WTC11 (cell line): ENCODE measurements around the gene JAZF1. TPM values are rescaled to one million over a fixed set of nuclear protein-coding genes. Genes with fewer than 3 reads are reported as not detected.

Source experiments
- ATAC-seq: fragments of 200-7000 bp; cut with Tn5 transposase; 2 replicates; pipeline ENCODE4 v1.10.0; 2021; ENCODE audit warnings: mild to moderate bottlenecking, moderate library complexity
- CTCF ChIA-PET: fragments of 300-600 bp; sonication (Branson Sonifier 250); formaldehyde crosslinking; loops from one replicate; lab custom pipeline; 2021; ENCODE audit warnings: antibody characterized with exemption; lab: Charles Lee
- POLR2A ChIA-PET: fragments of 350-600 bp; sonication (Branson Sonifier 250); formaldehyde crosslinking; loops from one replicate; lab custom pipeline; 2021; ENCODE audit warnings: antibody characterized with exemption; lab: Charles Lee
- DNase-seq: peaks from one replicate; pipeline ENCODE4 v3.0.0; 2021; ENCODE audit warnings: low spot score
- H3K27ac Mint-ChIP-seq: 2 replicates; pipeline ENCODE4 v1.8.0; 2021; ENCODE audit warnings: mixed read lengths
- H3K27me3 Mint-ChIP-seq: 2 replicates; pipeline ENCODE4 v1.8.0; 2021; ENCODE audit warnings: low read depth, mild to moderate bottlenecking, moderate library complexity, mixed read lengths
- H3K36me3 Mint-ChIP-seq: 2 replicates; pipeline ENCODE4 v1.8.0; 2021; ENCODE audit warnings: mixed read lengths
- H3K4me1 Mint-ChIP-seq: 2 replicates; pipeline ENCODE4 v1.8.0; 2022; ENCODE audit warnings: mixed read lengths
- H3K4me3 Mint-ChIP-seq: 2 replicates; pipeline ENCODE4 v1.8.0; 2021; ENCODE audit warnings: mild to moderate bottlenecking, moderate library complexity, mixed read lengths
- H3K9me3 Mint-ChIP-seq: 2 replicates; pipeline ENCODE4 v1.8.0; 2021; ENCODE audit warnings: mixed read lengths
- CBFB ChIP-seq: sonication (generic); formaldehyde crosslinking; IDR thresholded peaks from 2 replicates; pipeline ENCODE4 v1.8.1; 2022; ENCODE audit warnings: mild to moderate bottlenecking, low read depth, missing genetic modification reagents
- FOXK1 ChIP-seq: sonication (generic); formaldehyde crosslinking; IDR thresholded peaks from 2 replicates; pipeline ENCODE4 v1.8.0; 2022; ENCODE audit warnings: mild to moderate bottlenecking, moderate library complexity, missing genetic modification reagents
- FOXP1 ChIP-seq: sonication (generic); formaldehyde crosslinking; IDR thresholded peaks from 2 replicates; pipeline ENCODE4 v1.8.0; 2022; ENCODE audit warnings: missing genetic modification reagents, mild to moderate bottlenecking, moderate library complexity, borderline replicate concordance
- GTF2I ChIP-seq: fragments of 250-450 bp; sonication (Bioruptor Pico); conservative IDR thresholded peaks from 2 replicates; pipeline ENCODE4 v1.4.0; 2021; ENCODE audit warnings: mild to moderate bottlenecking
- JUN ChIP-seq: sonication (generic); formaldehyde crosslinking; IDR thresholded peaks from 2 replicates; pipeline ENCODE4 v1.8.0; 2023; ENCODE audit warnings: mild to moderate bottlenecking, missing genetic modification reagents
- MAX ChIP-seq: sonication (generic); formaldehyde crosslinking; IDR thresholded peaks from 2 replicates; pipeline ENCODE4 v1.8.0; 2022; ENCODE audit warnings: mild to moderate bottlenecking, missing genetic modification reagents
- MXD4 ChIP-seq: fragments of 250-450 bp; sonication (Bioruptor Pico); IDR thresholded peaks from 2 replicates; pipeline ENCODE4 v1.8.0; 2021; ENCODE audit warnings: mild to moderate bottlenecking, moderate library complexity, borderline replicate concordance
- NFATC4 ChIP-seq: fragments of 250-450 bp; sonication (Bioruptor Pico); IDR thresholded peaks from 2 replicates; pipeline ENCODE4 v1.9.0; 2021; ENCODE audit warnings: mild to moderate bottlenecking
- PRRX2 ChIP-seq: fragments of 250-450 bp; sonication (Bioruptor Pico); IDR thresholded peaks from 2 replicates; pipeline ENCODE4 v1.8.0; 2021; ENCODE audit warnings: mild to moderate bottlenecking
- SMAD3 ChIP-seq: sonication (generic); formaldehyde crosslinking; IDR thresholded peaks from 2 replicates; pipeline ENCODE4 v1.8.0; 2022; ENCODE audit warnings: missing genetic modification reagents, mild to moderate bottlenecking, borderline replicate concordance
- SMAD4 ChIP-seq: sonication (generic); formaldehyde crosslinking; IDR thresholded peaks from 2 replicates; pipeline ENCODE4 v1.8.0; 2022; ENCODE audit warnings: mild to moderate bottlenecking, missing genetic modification reagents
- SP1 ChIP-seq: sonication (generic); formaldehyde crosslinking; conservative IDR thresholded peaks from 2 replicates; pipeline ENCODE4 v1.8.1; 2022; ENCODE audit warnings: missing genetic modification reagents
- TEAD1 ChIP-seq: sonication (generic); formaldehyde crosslinking; IDR thresholded peaks from 2 replicates; pipeline ENCODE4 v1.8.0; 2022; ENCODE audit warnings: mild to moderate bottlenecking, missing genetic modification reagents
- USF1 ChIP-seq: sonication (generic); formaldehyde crosslinking; IDR thresholded peaks from 2 replicates; pipeline ENCODE4 v1.8.0; 2022; ENCODE audit warnings: mild to moderate bottlenecking, missing genetic modification reagents
- ZBTB21 ChIP-seq: sonication (generic); formaldehyde crosslinking; IDR thresholded peaks from 2 replicates; pipeline ENCODE4 v1.8.1; 2023; ENCODE audit warnings: mild to moderate bottlenecking, missing genetic modification reagents, borderline replicate concordance
- ZNF281 ChIP-seq: sonication (generic); formaldehyde crosslinking; IDR thresholded peaks from 2 replicates; pipeline ENCODE4 v1.8.0; 2023; ENCODE audit warnings: mild to moderate bottlenecking, missing genetic modification reagents
- ZNF671 ChIP-seq: fragments of 250-450 bp; sonication (Bioruptor Pico); IDR thresholded peaks from 2 replicates; pipeline ENCODE4 v1.8.0; 2021; ENCODE audit warnings: mild to moderate bottlenecking
- total RNA-seq: library from RNA; stranded (reverse); gene quantifications from 3 replicates; pipeline ENCODE4 v1.2.3, GENCODE V29; 2021
- TF ChIP-seq, protein P1 (sequence below): sonication (generic); formaldehyde crosslinking; IDR thresholded peaks from 2 replicates; pipeline ENCODE4 v1.8.0; 2022; ENCODE audit warnings: missing genetic modification reagents
- TF ChIP-seq, protein P2 (sequence below): sonication (generic); formaldehyde crosslinking; IDR thresholded peaks from 2 replicates; pipeline ENCODE4 v1.8.1; 2023; ENCODE audit warnings: mild to moderate bottlenecking, missing genetic modification reagents, moderate library complexity
- TF ChIP-seq, protein P3 (sequence below): sonication (generic); formaldehyde crosslinking; IDR thresholded peaks from 2 replicates; pipeline ENCODE4 v1.8.1; 2023; ENCODE audit warnings: mild to moderate bottlenecking, missing genetic modification reagents
- TF ChIP-seq, protein P4 (sequence below): sonication (generic); formaldehyde crosslinking; conservative IDR thresholded peaks from 2 replicates; pipeline ENCODE4 v1.8.1; 2022; ENCODE audit warnings: mild to moderate bottlenecking, missing genetic modification reagents
- TF ChIP-seq, protein P5 (sequence below): sonication (generic); formaldehyde crosslinking; IDR thresholded peaks from 2 replicates; pipeline ENCODE4 v1.8.1; 2022; ENCODE audit warnings: mild to moderate bottlenecking, missing genetic modification reagents, moderate library complexity, borderline replicate concordance
- TF ChIP-seq, protein P6 (sequence below): sonication (generic); formaldehyde crosslinking; IDR thresholded peaks from 2 replicates; pipeline ENCODE4 v1.8.0; 2023; ENCODE audit warnings: missing genetic modification reagents
- TF ChIP-seq, protein P7 (sequence below): sonication (generic); formaldehyde crosslinking; IDR thresholded peaks from 2 replicates; pipeline ENCODE4 v1.8.1; 2023; ENCODE audit warnings: mild to moderate bottlenecking, moderate library complexity, missing genetic modification reagents

Gene JAZF1
- total RNA-seq, 1 experiment from 2014 or later, result 19.0 TPM

DNA sequence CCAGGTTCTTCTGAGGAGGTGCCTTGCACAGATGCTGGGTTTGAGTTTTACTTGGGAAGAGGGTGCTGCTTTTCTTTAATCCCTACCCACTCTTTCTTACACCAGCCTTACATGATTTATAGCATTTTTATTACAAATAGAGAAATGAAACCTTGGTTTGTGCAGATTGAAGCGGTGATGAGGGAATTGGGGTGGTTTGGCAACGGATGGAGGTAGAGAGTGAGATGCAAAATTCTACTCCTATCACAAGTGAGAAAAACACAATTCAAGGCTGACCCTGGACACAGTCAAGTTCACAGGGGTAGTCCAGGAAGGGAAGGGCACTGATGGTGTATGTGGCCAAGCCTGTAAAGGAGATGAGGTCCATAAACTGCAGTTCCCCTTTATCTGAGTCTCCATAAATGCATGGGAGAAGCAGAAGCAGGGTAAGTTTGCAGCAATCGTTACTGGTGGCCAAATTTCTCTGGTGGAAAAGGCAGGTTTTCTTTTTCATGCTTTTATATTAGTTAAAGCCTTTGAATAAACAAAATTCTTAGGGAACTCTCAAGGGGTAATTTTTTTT lies 214.3 kb downstream of the JAZF1 start (continued):
- TF ChIP-seq, protein P1, sequence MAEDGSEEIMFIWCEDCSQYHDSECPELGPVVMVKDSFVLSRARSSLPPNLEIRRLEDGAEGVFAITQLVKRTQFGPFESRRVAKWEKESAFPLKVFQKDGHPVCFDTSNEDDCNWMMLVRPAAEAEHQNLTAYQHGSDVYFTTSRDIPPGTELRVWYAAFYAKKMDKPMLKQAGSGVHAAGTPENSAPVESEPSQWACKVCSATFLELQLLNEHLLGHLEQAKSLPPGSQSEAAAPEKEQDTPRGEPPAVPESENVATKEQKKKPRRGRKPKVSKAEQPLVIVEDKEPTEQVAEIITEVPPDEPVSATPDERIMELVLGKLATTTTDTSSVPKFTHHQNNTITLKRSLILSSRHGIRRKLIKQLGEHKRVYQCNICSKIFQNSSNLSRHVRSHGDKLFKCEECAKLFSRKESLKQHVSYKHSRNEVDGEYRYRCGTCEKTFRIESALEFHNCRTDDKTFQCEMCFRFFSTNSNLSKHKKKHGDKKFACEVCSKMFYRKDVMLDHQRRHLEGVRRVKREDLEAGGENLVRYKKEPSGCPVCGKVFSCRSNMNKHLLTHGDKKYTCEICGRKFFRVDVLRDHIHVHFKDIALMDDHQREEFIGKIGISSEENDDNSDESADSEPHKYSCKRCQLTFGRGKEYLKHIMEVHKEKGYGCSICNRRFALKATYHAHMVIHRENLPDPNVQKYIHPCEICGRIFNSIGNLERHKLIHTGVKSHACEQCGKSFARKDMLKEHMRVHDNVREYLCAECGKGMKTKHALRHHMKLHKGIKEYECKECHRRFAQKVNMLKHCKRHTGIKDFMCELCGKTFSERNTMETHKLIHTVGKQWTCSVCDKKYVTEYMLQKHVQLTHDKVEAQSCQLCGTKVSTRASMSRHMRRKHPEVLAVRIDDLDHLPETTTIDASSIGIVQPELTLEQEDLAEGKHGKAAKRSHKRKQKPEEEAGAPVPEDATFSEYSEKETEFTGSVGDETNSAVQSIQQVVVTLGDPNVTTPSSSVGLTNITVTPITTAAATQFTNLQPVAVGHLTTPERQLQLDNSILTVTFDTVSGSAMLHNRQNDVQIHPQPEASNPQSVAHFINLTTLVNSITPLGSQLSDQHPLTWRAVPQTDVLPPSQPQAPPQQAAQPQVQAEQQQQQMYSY (CRISPR knock-in tag), result no peak
- TF ChIP-seq, protein P2, sequence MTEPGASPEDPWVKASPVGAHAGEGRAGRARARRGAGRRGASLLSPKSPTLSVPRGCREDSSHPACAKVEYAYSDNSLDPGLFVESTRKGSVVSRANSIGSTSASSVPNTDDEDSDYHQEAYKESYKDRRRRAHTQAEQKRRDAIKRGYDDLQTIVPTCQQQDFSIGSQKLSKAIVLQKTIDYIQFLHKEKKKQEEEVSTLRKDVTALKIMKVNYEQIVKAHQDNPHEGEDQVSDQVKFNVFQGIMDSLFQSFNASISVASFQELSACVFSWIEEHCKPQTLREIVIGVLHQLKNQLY, result no peak
- TF ChIP-seq TEAD1 (CRISPR knock-in tag), result no peak
- TF ChIP-seq CBFB (CRISPR knock-in tag), result no peak
- no peak for TF ChIP-seq FOXK1 (CRISPR knock-in tag)
- no peak for TF ChIP-seq JUN (CRISPR knock-in tag)
- no peak for TF ChIP-seq SMAD4
- TF ChIP-seq ZNF671 (CRISPR knock-in tag), result no peak

GRCh38 chr7:27965650-27966049 lies 214.9 kb downstream of the JAZF1 start:
- no peak for DNase-seq
- Mint-ChIP-seq H3K4me3 (no peak overlapping the region), H3K27me3 (no peaks in the 10 kb centered on the region), H3K27ac (no peak overlapping the region), H3K4me1 (no peaks in the 10 kb centered on the region), H3K36me3 (no peaks in the 10 kb centered on the region), H3K9me3 (no peaks in the 10 kb centered on the region)
- CTCF ChIA-PET, result no interaction called here
- POLR2A ChIA-PET, result no interaction called here
- no peak for ATAC-seq
- no peak for TF ChIP-seq GTF2I (CRISPR knock-in tag)
- TF ChIP-seq, protein P3, sequence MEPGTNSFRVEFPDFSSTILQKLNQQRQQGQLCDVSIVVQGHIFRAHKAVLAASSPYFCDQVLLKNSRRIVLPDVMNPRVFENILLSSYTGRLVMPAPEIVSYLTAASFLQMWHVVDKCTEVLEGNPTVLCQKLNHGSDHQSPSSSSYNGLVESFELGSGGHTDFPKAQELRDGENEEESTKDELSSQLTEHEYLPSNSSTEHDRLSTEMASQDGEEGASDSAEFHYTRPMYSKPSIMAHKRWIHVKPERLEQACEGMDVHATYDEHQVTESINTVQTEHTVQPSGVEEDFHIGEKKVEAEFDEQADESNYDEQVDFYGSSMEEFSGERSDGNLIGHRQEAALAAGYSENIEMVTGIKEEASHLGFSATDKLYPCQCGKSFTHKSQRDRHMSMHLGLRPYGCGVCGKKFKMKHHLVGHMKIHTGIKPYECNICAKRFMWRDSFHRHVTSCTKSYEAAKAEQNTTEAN (CRISPR knock-in tag), result no peak
- TF ChIP-seq SP1 (CRISPR knock-in tag), result no peak
- no peak for TF ChIP-seq FOXP1
- no peak for TF ChIP-seq USF1 (CRISPR knock-in tag)
- no peak for TF ChIP-seq ZBTB21 (CRISPR knock-in tag)
- no peak for TF ChIP-seq PRRX2
- TF ChIP-seq NFATC4 (CRISPR knock-in tag), result no peak
- TF ChIP-seq MAX (CRISPR knock-in tag), result no peak
- TF ChIP-seq ZNF281, result no peak
- TF ChIP-seq, protein P4, sequence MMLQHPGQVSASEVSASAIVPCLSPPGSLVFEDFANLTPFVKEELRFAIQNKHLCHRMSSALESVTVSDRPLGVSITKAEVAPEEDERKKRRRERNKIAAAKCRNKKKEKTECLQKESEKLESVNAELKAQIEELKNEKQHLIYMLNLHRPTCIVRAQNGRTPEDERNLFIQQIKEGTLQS (CRISPR knock-in tag), result no peak
- no peak for TF ChIP-seq SMAD3 (CRISPR knock-in tag)
- TF ChIP-seq, protein P5, sequence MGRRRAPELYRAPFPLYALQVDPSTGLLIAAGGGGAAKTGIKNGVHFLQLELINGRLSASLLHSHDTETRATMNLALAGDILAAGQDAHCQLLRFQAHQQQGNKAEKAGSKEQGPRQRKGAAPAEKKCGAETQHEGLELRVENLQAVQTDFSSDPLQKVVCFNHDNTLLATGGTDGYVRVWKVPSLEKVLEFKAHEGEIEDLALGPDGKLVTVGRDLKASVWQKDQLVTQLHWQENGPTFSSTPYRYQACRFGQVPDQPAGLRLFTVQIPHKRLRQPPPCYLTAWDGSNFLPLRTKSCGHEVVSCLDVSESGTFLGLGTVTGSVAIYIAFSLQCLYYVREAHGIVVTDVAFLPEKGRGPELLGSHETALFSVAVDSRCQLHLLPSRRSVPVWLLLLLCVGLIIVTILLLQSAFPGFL (CRISPR knock-in tag), result no peak
- no peak for TF ChIP-seq MXD4 (CRISPR knock-in tag)
- TF ChIP-seq, protein P6, sequence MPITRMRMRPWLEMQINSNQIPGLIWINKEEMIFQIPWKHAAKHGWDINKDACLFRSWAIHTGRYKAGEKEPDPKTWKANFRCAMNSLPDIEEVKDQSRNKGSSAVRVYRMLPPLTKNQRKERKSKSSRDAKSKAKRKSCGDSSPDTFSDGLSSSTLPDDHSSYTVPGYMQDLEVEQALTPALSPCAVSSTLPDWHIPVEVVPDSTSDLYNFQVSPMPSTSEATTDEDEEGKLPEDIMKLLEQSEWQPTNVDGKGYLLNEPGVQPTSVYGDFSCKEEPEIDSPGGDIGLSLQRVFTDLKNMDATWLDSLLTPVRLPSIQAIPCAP (CRISPR knock-in tag), result no peak
- TF ChIP-seq, protein P7, sequence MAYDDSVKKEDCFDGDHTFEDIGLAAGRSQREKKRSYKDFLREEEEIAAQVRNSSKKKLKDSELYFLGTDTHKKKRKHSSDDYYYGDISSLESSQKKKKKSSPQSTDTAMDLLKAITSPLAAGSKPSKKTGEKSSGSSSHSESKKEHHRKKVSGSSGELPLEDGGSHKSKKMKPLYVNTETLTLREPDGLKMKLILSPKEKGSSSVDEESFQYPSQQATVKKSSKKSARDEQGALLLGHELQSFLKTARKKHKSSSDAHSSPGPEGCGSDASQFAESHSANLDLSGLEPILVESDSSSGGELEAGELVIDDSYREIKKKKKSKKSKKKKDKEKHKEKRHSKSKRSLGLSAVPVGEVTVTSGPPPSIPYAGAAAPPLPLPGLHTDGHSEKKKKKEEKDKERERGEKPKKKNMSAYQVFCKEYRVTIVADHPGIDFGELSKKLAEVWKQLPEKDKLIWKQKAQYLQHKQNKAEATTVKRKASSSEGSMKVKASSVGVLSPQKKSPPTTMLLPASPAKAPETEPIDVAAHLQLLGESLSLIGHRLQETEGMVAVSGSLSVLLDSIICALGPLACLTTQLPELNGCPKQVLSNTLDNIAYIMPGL (CRISPR knock-in tag), result no peak
